Measurements from ENCODE around the gene CIZ1.

GRCh38 chr9:128233817-128234406, 42.5 kb upstream of the CIZ1 start:
- TF ChIP-seq CTCF (IDR thresholded peaks at IDR 0.05) (no peak), POLR2A (IDR thresholded peaks at IDR 0.05) (no peak)
